OCI-LY7 (cell line): Measurements from ENCODE around the gene AGBL1. TPM values are rescaled to one million over a fixed set of nuclear protein-coding genes. Genes with fewer than 3 reads are reported as not detected.

ENCODE experiments used
- BruUV-seq: library from RNA; stranded (reverse); fragments of 400-500 nt; replicated peaks from 2 replicates; lab custom pipeline; 2021; lab: Mats Ljungman, UMichigan
- CTCF ChIA-PET: fragments of 300-600 bp; sonication (Branson Sonifier 250); formaldehyde crosslinking; loops from one replicate; lab custom pipeline; 2022; ENCODE audit warnings: antibody characterized with exemption; ENCODE audit not compliant: unreplicated experiment; lab: Charles Lee
- POLR2A ChIA-PET: fragments of 300-600 bp; sonication (Branson Sonifier 250); formaldehyde crosslinking; loops from one replicate; lab custom pipeline; 2022; ENCODE audit warnings: antibody characterized with exemption; lab: Charles Lee
- DNase-seq: peaks from one replicate; pipeline ENCODE4 v3.0.0-alpha.2; 2015; ENCODE audit warnings: low spot score
- H2AFZ ChIP-seq: fragments of 200-600 bp; sonication (generic), shearing (Covaris generic); 2 replicates; pipeline ENCODE4 v1.6.1; 2014; ENCODE audit warnings: mild to moderate bottlenecking, antibody characterized with exemption, low read length, moderate library complexity
- H3K27ac ChIP-seq: fragments of 200-600 bp; sonication (generic); 2 replicates; pipeline ENCODE4 v1.5.1; 2014; ENCODE audit warnings: mixed run types, low read depth, mild to moderate bottlenecking, moderate library complexity, low read length, inconsistent platforms; ENCODE audit not compliant: poor library complexity, severe bottlenecking
- H3K36me3 ChIP-seq: fragments of 200-600 bp; sonication (generic); 2 replicates; pipeline ENCODE4 v1.6.1; 2014; ENCODE audit warnings: mild to moderate bottlenecking, antibody characterized with exemption, low read length, moderate library complexity, mixed read lengths; ENCODE audit not compliant: insufficient read depth
- H3K4me1 ChIP-seq: fragments of 200-600 bp; sonication (generic); 2 replicates; pipeline ENCODE4 v1.5.1; 2014; ENCODE audit warnings: mild to moderate bottlenecking, low read length; ENCODE audit not compliant: insufficient read depth, poor library complexity, severe bottlenecking
- H3K4me2 ChIP-seq: fragments of 200-600 bp; sonication (generic); 2 replicates; pipeline ENCODE4 v1.6.1; 2014; ENCODE audit warnings: mild to moderate bottlenecking, low read length
- H3K4me3 ChIP-seq: fragments of 200-600 bp; sonication (generic); 2 replicates; pipeline ENCODE4 v1.5.1; 2014; ENCODE audit warnings: mild to moderate bottlenecking, low read depth, low read length; ENCODE audit not compliant: poor library complexity, severe bottlenecking
- H3K79me2 ChIP-seq: fragments of 200-600 bp; sonication (generic); 2 replicates; pipeline ENCODE4 v1.6.1; 2016; ENCODE audit warnings: low read depth, mild to moderate bottlenecking, low read length, moderate library complexity, mixed read lengths; ENCODE audit not compliant: insufficient read depth
- H3K9me2 ChIP-seq: fragments of 200-600 bp; sonication (generic); 2 replicates; pipeline ENCODE4 v1.6.1; 2016; ENCODE audit warnings: mild to moderate bottlenecking, low read length, mixed read lengths; ENCODE audit not compliant: insufficient read depth
- H3K9me3 ChIP-seq: fragments of 200-600 bp; sonication (generic); 2 replicates; pipeline ENCODE4 v1.6.1; 2014; ENCODE audit warnings: mild to moderate bottlenecking, mixed run types, low read length, mixed read lengths
- H4K20me1 ChIP-seq: fragments of 200-600 bp; sonication (generic); 2 replicates; pipeline ENCODE4 v1.6.1; 2014; ENCODE audit warnings: mild to moderate bottlenecking, antibody characterized with exemption, low read length, moderate library complexity, mixed read lengths; ENCODE audit not compliant: insufficient read depth
- CTCF ChIP-seq: fragments of 200-600 bp; sonication (generic); conservative IDR thresholded peaks from 2 replicates; pipeline ENCODE4 v1.5.1; 2014; ENCODE audit warnings: mild to moderate bottlenecking, antibody characterized with exemption, low read length, moderate library complexity, mixed read lengths
- EZH2phosphoT487 ChIP-seq: fragments of 200-600 bp; sonication (generic); IDR thresholded peaks from 2 replicates; pipeline ENCODE4 v1.6.1; 2018; ENCODE audit warnings: low read depth, borderline replicate concordance, mild to moderate bottlenecking, mixed run types, antibody characterized with exemption, low read length, moderate library complexity, mixed read lengths
- intact Hi-C: fragments of 100-400 bp; cut with micrococcal nuclease; formaldehyde crosslinking; loops from one replicate; pipeline ENCODE4 v1.10.0; 2022; ENCODE audit not compliant: unreplicated experiment
- total RNA-seq, 2 experiments: library from RNA; depleted of rRNA in 1 of 2; stranded (reverse); fragments of >200 nt in 1 of 2; shearing (Covaris generic) in 1 of 2; gene quantifications; 2 replicates each; pipeline ENCODE4 v1.2.3, GENCODE V29; 2014 to 2022

Gene AGBL1
- total RNA-seq, 2 experiments from 2014 or later: not detected

DNA sequence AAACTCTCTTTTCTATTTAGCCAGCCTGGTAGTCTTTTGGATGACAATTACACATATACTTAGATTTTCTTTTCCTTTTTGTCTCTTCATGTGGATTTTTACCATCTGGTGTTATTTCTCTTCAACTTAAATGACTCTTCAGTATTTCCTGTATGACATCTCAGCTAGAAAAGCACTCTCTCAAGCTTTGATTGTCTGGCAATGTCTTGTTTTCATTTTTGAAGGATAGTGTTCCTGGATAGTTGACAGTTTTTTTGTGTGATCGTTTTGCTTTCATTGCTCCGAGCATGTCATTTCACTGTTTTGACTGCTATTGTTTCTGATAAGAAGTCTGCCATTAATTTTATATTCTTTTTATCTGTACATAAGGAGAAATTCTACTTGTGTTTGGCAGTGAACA lies 766.4 kb downstream of the AGBL1 start:
- POLR2A ChIA-PET: no interaction called here
- Histone ChIP-seq H3K4me2 (no peak overlapping the region), H3K4me3 (no peak overlapping the region), H4K20me1 (no peaks in the 10 kb centered on the region), H3K27ac (no peak overlapping the region), H2AFZ (no peak overlapping the region), H3K79me2 (no peaks in the 10 kb centered on the region), H3K9me3 (no peaks in the 10 kb centered on the region), H3K36me3 (no peaks in the 10 kb centered on the region), H3K4me1 (no peaks in the 10 kb centered on the region), H3K9me2 (no peaks in the 10 kb centered on the region)
- intact Hi-C loops: no loop called here
- TF ChIP-seq EZH2phosphoT487: no peak
- TF ChIP-seq CTCF: no peak
- no TSS peak for BruUV-seq
- CTCF ChIA-PET: no interaction called here
- no peak for DNase-seq

GRCh38 chr15:86849136-86849535 lies 769.5 kb downstream of the AGBL1 start:
- CTCF ChIA-PET: no interaction called here
- intact Hi-C loops: no loop called here
- no TSS peak for BruUV-seq

More at GRCh38 chr15:86849136-86849535, 769.5 kb downstream of the AGBL1 start:
- POLR2A ChIA-PET: interaction anchor here (0.6 kb wide), 2 partner anchors 14 to 362 kb away, joined by 3 read pairs; no protein-coding TSS in a partner anchor
- Histone ChIP-seq H3K79me2 (no peaks in the 10 kb centered on the region), H4K20me1 (no peaks in the 10 kb centered on the region), H3K4me3 (no peak overlapping the region), H3K9me3 (no peaks in the 10 kb centered on the region), H3K9me2 (no peaks in the 10 kb centered on the region), H2AFZ (no peak overlapping the region), H3K27ac (no peak overlapping the region), H3K4me2 (no peak overlapping the region), H3K4me1 (no peaks in the 10 kb centered on the region), H3K36me3 (no peaks in the 10 kb centered on the region)
- no peak for DNase-seq
- TF ChIP-seq EZH2phosphoT487: no peak
- no peak for TF ChIP-seq CTCF
